ENCODE results near the gene SEMA3C. TPM values are rescaled to one million over a fixed set of nuclear protein-coding genes. Genes with fewer than 3 reads are reported as not detected.

SEMA3C gene
- total RNA-seq, 1 donor from 2014 or later: 90.6 TPM

DNA sequence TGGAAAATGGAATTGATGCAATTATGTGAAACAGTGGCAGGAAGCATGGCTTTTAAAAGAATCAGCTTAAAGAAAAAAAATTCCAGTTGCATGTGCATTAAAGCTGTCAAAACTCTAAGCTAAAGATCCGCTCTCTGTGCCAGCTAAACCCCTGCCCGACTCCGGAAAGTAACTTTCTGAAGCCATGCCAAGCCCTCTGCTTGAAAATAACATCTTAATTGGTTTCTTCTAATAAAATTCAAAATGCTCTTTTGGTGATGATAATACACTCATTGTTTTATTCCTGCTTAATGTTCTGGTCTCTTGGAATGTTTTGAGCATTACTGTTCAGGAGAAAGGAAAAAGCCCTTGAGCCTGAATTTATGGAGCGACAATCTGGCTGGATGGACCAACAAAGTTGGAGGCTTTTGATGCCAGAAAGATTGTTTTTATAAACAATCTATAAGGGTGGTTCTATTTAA lies 11.7 kb downstream of the SEMA3C start:
- Histone ChIP-seq H3K27ac (no peak overlapping the region), H3K4me3 (no peak overlapping the region), H3K36me3 (no peaks in the 10 kb centered on the region), H3K4me1 (peaks cover 12% of the 10 kb centered on the region), H3K9me3 (no peaks in the 10 kb centered on the region), H3K27me3 (no peaks in the 10 kb centered on the region)
- intact Hi-C loops (cut with DNase I): no loop called here
- DNase-seq (ENCODE audit: extremely low spot score in 2 of 2): no peak
- TF ChIP-seq POLR2A (IDR thresholded peaks at IDR 0.05): no peak
- TF ChIP-seq POLR2AphosphoS5 (IDR thresholded peaks at IDR 0.05; ENCODE audit: insufficient read depth in 1 of 2, low read depth in 1 of 2): no peak
- TF ChIP-seq, protein P1, sequence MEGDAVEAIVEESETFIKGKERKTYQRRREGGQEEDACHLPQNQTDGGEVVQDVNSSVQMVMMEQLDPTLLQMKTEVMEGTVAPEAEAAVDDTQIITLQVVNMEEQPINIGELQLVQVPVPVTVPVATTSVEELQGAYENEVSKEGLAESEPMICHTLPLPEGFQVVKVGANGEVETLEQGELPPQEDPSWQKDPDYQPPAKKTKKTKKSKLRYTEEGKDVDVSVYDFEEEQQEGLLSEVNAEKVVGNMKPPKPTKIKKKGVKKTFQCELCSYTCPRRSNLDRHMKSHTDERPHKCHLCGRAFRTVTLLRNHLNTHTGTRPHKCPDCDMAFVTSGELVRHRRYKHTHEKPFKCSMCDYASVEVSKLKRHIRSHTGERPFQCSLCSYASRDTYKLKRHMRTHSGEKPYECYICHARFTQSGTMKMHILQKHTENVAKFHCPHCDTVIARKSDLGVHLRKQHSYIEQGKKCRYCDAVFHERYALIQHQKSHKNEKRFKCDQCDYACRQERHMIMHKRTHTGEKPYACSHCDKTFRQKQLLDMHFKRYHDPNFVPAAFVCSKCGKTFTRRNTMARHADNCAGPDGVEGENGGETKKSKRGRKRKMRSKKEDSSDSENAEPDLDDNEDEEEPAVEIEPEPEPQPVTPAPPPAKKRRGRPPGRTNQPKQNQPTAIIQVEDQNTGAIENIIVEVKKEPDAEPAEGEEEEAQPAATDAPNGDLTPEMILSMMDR (IDR thresholded peaks at IDR 0.05): no peak

- H3K4me3 ChIP-seq: no peak overlapping the region
- no peaks in the 10 kb centered on the region for H3K9me3 ChIP-seq
- DNase-seq (ENCODE audit: extremely low spot score in 2 of 2): no peak
- H3K27ac ChIP-seq: no peak overlapping the region
- H3K36me3 ChIP-seq: no peaks in the 10 kb centered on the region
- no peak for TF ChIP-seq POLR2A (IDR thresholded peaks at IDR 0.05)
- TF ChIP-seq, protein P1 (IDR thresholded peaks at IDR 0.05): no peak
- TF ChIP-seq POLR2AphosphoS5 (IDR thresholded peaks at IDR 0.05; ENCODE audit: insufficient read depth in 1 of 2, low read depth in 1 of 2): no peak
- peaks cover 23% of the 10 kb centered on the region for H3K4me1 ChIP-seq
- intact Hi-C loops (cut with DNase I): no loop called here
- no peaks in the 10 kb centered on the region for H3K27me3 ChIP-seq
Measured at GRCh38 chr7:80905334-80905733, 13.5 kb downstream of the SEMA3C start.

- intact Hi-C loops (cut with DNase I): no loop called here
Measured at GRCh38 chr7:80902716-80903308, 16.0 kb downstream of the SEMA3C start.

GRCh38 chr7:80902019-80902418 lies 16.8 kb downstream of the SEMA3C start:
- Histone ChIP-seq H3K4me3 (no peak overlapping the region), H3K4me1 (peaks cover 29% of the 10 kb centered on the region), H3K9me3 (no peaks in the 10 kb centered on the region), H3K27ac (no peak overlapping the region), H3K27me3 (no peaks in the 10 kb centered on the region), H3K36me3 (no peaks in the 10 kb centered on the region)
- TF ChIP-seq POLR2AphosphoS5 (IDR thresholded peaks at IDR 0.05; ENCODE audit: insufficient read depth in 1 of 2, low read depth in 1 of 2): no peak
- TF ChIP-seq, protein P1 (IDR thresholded peaks at IDR 0.05): no peak
- no peak for TF ChIP-seq POLR2A (IDR thresholded peaks at IDR 0.05)
- intact Hi-C loops (cut with DNase I): no loop called here
- no peak for DNase-seq (ENCODE audit: extremely low spot score in 2 of 2)

More at GRCh38 chr7:80902716-80903308, 16.0 kb downstream of the SEMA3C start:
- TF ChIP-seq POLR2A (IDR thresholded peaks at IDR 0.05) (no peak), POLR2AphosphoS5 (IDR thresholded peaks at IDR 0.05; ENCODE audit: insufficient read depth in 1 of 2, low read depth in 1 of 2) (no peak)
- TF ChIP-seq, protein P1 (IDR thresholded peaks at IDR 0.05): no peak
- H3K4me1 ChIP-seq: peaks cover 28% of the 10 kb centered on the region
- DNase-seq (ENCODE audit: extremely low spot score in 2 of 2): no peak
- H3K27me3 ChIP-seq: no peaks in the 10 kb centered on the region
- H3K27ac ChIP-seq: no peak overlapping the region
- H3K4me3 ChIP-seq: no peak overlapping the region
- H3K9me3 ChIP-seq: no peaks in the 10 kb centered on the region
- H3K36me3 ChIP-seq: no peaks in the 10 kb centered on the region
